Skeletal muscle cell (primary cell): Measurements from ENCODE around the gene SMIM20.

Source experiments
- DNase-seq: peaks from one replicate; pipeline ENCODE4 v3.0.0-alpha.2; 2010; ENCODE audit warnings: low read depth
- H3K4me3 ChIP-seq: 2 replicates; pipeline ENCODE4 v1.5.1; 2011; ENCODE audit warnings: low read depth, mild to moderate bottlenecking, control low read depth, low read length, moderate library complexity

The SMIM20 gene

DNA sequence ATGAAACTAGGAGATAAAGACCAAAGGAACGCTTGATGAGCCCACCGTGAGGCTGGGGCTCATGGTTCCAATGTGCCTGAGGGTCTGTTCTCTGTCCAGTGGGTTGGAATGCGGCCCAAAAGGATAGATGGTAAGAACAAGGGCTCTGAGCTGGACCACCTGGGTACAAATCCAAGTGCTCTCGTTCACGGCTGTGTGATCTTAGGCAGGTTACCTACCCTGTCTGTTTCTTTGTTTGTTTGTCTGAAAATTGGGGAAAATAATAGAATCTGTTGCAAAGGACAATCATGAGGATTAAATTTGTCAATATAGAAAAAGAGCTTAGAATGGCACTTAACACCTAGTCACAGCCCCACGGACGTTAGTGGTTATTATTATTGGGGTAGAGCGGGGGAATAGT is 36.0 kb downstream of the SMIM20 start:
- no peak for DNase-seq
- H3K4me3 ChIP-seq, result no peak overlapping the region

DNA sequence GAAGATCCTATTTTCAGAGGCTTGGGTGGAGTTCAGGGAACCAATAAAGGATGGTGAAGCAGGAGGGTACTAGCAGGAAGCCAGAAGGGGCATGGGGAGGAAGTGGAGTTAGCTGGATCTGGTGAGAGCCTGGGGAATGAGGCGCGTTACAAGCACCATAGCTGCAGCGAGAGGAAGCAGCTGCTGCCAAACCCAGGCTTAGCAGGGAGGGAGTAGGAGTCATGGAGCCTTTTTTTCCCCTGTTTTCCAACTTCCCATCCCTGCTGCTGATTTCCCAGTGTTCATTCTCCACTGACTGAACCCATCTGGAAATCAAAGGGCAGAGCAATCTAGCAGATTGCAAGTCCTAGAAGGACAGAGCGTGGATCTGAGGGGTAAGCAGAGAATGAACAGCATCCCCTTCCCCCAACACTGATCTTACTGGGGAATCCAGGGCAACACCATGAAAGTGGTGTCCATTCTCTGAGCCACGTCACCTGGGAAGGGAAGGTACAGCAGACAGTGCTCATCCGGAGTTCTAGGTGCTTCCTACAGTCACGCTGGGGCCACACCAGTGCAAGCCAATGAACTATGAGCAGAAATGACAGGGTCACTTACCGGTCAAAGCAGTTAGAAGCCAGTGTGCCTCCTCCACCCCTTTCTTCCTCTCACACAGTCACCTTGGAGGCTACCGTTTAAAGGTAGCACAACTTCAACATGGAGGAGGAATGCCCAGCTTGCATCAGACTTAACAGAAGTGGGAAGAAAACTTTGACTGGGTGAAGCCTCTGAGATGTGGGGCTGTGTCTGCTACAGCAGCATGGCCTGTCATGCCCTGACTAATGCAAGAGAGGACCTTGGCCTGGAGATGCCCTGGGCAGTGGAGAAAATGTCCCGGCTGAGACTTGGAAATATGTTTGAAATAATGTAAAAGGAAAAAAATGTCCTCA is 36.7 kb downstream of the SMIM20 start:
- DNase-seq, result no peak
- H3K4me3 ChIP-seq, result no peak overlapping the region

DNA sequence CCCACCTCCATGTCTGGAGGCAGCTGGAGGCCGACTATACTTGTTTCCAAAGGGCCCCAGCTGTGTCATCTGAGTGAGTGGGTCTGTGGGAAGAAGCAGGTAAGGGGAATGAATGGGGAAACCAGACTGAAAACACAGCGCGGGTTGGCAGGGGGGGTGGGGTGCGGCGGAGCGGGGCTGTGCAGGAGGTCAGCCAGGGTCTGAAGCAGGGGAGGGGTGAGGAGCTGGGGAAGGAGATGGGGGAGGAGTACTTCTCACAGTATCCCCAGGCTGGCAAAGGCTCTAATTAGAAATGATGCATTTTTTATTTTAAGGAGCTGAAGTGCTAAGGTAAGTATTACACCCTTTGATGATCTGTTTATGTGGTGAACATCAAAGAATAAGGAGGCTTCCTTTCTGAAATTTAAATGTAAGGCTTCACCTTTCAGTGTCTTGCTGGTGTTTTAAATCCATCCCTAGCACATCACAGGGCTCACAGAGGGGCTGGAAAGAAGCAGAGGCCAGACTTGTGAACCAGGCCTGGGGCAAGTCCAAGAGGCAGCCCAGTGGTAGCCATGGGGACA is 37.5 kb downstream of the SMIM20 start:
- no peak for DNase-seq
- H3K4me3 ChIP-seq, result no peak overlapping the region

DNA sequence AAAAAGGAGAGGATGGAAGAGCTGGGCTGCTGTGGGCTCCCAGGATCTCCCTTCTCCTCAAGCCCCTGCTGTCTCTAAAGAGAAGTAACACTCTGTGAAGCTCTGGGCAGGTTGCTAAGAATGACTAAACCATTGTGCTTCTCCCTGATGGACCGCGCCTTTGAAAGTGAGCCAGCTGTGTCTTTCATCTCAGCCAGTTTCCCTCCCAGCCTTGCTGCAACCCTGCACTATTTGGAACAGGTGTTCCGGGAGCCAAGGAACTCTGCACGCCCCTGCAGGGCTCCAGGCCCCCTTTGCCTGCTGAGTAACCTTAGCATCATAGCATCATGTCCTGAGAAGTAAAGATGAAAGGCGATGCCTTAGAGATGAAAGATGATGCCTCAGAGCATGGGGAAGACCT is 39.7 kb downstream of the SMIM20 start:
- DNase-seq, result no peak
- H3K4me3 ChIP-seq, result no peak overlapping the region

DNA sequence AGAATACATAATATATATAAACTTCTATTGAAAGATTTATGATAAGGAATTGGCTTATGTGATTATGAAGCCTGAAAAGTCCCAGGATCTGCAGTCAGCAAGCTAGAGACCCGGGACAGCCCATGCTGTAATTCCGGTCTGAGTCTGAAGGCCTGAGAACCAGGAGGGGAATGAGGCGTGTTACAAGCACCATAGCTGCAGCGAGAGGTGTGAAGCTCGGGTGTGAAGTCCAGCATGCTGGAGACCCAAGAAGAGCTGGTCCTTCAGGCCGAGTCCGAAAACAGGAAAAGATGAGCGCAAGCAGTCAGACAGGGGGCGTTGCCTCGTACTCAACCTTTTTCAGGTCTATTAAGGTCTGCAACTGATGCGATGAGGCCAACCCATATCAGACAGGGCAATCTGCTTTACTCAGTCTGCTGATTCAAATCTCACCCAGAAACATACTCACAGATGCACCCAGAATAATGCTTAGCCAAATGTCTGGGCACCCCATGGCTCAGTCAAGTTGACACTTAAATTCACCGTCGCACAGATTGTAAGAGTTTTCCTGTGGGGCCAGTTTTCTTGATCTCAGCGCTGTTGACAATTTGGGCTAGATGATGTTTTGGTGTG is 40.4 kb downstream of the SMIM20 start:
- H3K4me3 ChIP-seq, result no peak overlapping the region
- no peak for DNase-seq

DNA sequence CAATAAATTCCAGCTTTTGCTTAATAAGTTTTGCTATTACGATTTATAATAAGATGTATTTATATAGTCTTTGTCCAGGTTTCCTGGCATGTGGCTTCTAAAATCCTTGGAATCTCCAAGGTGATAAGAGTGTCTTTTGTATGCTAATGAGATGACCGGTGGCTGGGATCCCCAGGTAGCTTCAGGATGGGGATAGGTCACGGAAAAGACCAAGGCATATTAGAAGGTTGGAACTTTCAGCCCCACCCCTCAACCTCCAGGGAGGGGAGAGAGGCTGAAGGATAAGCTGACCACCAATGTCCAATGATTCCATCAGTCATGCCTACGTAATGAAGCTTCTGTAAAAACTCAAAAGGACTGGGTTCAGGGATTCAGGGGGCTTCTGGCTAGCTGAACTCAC is 41.7 kb downstream of the SMIM20 start:
- no peak overlapping the region for H3K4me3 ChIP-seq
- DNase-seq, result no peak

DNA sequence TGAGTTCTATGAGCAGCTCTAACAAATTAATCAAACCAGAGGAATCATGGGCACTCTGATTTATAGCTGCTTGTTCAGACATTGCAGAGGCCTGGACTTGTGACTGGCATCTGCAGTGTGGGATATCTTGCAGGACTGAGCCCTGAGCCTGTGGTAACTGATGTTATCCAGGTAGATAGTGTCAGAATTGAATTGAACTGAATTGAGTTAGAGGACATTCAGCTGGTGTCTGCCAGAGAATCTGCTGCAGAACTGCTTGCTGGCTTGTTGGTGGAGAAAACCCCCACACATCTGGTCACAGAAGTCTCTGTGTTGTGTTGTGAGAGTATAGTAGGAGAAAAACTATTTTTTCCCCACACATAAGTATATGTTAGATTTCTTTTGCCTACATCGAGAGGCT is 42.2 kb downstream of the SMIM20 start:
- no peak overlapping the region for H3K4me3 ChIP-seq

DNA sequence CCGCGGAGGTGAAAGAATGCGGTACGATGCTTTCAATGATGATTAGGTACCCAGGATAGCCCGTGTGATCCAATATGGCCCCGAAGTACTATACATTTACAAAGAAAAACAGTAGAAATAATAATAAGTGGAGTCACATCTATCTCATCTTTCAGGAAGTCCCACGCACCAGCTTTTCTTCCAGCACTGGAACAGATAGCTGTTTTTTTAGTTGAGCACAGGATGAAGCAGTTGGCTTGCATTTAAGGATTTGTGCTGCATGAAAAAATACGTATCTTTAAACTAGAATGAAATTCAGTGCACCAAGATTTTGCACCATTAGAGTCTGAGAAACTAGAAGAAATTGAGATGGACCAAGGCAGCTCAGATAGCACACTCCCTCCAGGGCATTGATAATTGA is 44.1 kb downstream of the SMIM20 start:
- H3K4me3 ChIP-seq, result no peak overlapping the region
- no peak for DNase-seq

More for the DNA sequence above, 42.2 kb downstream of the SMIM20 start:
- no peak for DNase-seq

DNA sequence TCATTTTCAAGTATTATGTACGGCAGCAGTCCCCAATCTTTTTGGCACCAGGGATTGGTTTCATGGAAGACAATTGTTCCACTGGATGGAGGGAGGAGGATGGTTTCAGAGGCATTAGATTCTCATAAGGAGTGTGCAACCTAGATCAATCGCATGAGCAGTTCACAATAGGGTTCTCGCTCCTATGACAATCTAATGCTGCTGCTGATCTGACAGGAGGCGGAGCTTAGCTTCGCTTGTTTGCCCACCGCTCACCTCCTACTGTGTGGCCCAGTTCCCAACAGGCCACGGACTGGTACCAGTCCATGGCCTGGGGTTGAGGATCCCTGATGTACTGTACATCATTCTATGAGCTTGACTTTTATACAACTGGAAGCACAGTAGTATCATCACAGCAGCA is 48.4 kb downstream of the SMIM20 start:
- H3K4me3 ChIP-seq, result no peak overlapping the region
- DNase-seq, result no peak

DNA sequence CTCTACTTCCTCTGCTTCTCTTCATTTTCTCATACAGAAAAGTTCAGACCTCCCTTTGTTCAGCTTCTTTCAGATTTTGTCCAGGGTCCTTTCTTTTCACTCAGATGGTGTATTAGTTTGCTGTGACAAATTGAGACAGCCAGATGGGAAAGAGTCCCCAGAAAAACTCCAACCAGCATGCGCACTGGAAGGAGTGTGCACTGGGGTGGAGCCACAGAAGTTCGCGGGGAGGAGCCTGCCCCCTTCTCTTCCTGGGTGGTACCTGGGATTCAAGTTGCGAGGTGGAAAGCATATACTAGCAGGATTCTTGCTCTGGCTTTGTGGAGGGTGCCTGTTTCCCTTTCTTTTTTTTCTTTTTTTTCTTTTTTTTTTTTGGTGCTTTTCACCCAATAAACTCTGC is 51.6 kb downstream of the SMIM20 start:
- no peak for DNase-seq
- H3K4me3 ChIP-seq, result no peak overlapping the region

DNA sequence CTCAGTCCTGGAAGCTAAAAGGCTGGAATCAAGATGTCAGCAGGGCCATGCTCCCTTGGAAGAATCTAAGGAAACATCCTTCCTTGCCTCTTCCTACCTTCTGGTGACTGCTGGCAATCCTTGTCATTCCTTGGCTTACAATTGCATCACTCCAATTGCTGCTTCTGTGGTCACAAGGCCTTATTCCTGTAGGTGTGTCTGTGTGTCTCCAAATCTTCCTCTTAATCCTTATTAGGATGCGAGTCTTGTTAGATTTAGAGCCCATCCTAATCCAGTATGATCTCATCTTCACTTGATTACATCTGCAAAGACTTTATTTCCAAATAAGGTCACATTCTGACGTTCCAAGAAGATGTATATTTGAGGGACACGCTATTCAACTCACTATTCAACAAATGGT is 52.2 kb downstream of the SMIM20 start:
- H3K4me3 ChIP-seq, result no peak overlapping the region
- no peak for DNase-seq

DNA sequence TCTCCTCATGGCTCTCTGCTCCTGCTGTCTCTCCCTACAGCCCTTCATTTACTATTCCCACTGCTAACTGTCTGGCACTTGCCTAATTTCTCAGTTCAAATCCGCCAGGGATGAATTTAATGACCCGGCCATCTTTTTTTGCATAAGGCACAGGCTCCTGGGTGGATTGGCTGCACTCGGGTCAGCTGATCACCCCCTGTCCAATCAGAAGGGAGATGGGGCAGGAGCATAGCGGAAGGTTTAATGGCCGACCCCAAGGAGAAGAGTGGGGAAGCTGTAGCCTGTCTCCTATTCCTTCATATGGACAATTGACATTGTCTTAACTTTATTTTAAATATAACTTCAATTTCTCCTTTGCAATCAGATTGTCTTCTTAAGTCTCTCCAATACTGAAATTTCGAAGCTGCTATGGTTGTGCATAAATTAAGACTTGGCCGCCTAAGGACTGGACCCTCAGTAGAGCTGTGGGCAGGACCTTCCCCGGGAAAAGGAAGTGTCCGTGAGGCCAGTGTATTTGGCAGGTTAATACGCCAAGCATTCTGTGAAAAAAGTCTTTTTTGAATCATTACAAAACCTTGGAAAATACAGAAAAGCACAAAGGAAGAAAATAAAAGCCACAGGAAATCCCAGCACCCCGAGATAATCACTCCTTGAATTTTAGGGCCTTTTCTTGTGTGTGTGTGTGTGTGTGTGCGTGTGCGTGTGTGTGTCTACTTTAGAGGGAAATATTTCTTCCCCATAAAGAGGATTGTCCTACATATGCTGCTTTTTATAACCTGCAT is 55.5 kb downstream of the SMIM20 start:
- H3K4me3 ChIP-seq, result no peak overlapping the region
- no peak for DNase-seq

DNA sequence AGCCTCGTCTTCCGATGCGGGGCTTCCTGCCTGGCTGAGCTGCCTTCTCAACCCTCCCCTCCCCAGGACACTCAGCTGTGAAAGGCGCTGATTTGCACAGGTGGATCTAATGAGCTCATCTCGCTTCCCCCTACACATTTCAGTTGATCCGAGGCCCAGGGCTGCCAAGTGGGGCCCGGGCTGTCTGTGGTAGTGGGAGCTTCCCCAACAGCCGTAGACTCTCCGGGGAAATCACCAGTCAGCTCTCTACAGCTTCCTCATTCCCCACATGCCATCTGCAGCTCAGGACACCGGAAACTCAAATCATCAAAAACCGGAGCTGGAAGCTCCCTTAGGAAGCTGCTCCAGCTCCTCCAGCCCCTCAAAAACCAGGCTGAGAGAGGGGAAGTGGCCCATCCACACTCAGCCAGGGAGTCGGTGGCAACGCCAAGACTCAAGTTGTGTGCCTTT is 56.2 kb downstream of the SMIM20 start:
- H3K4me3 ChIP-seq, result no peak overlapping the region
- no peak for DNase-seq

DNA sequence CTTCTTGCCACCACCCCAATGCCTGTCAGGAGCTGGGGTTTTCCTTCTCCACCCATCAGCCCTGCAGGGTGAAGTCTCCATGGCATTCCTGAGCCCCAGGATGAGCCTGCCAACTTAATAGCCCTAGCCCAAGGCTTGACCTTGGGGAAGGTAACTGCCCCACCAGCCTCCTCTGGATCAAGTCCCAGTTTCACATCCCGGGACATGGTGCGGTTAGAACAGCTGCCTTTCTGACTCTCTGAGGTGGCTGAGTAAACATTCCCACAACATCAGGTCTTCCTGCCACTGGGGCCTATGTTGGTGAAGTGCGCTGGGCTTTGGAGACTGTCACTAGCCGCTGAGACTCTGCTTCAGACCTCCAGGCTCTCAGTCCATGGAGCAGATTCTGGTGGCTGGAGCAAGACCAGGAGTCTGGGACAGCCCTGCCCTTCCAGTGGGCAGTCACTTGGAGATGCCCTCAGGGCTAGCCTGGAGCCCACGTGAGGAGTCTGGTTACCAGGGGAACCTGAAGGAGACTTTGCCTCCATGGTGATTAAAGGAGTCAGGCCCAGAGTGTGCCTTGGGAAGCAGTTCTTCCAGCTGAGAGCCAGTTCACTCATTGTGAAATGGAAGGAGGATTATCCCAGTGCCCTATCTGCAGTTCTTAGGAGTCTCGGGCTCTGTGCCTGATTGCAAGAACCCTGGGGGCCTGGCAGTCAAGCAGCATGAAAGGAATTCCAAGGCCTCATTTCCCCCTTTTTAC is 56.8 kb downstream of the SMIM20 start:
- no peak overlapping the region for H3K4me3 ChIP-seq
- DNase-seq, result peak; percentile 43

DNA sequence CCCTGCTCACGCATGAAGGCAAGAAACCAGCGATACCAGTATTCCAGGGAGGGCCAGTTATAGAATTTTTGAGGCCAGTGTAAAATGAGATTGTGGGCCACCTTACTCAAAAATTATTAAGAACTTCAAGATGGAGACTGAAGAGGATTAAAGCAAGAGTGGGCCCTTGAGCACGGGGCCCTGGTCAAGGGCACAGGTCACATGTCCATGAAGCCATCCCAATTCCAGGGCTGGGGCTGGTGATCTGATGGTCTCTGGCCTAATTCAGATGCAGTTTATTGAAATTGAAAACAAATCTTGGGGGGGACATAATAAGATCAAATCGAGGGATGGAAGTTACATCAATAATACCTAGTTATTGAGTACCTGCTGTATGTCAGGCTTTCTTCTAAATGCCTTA is 58.3 kb downstream of the SMIM20 start:
- no peak overlapping the region for H3K4me3 ChIP-seq
- DNase-seq, result no peak

DNA sequence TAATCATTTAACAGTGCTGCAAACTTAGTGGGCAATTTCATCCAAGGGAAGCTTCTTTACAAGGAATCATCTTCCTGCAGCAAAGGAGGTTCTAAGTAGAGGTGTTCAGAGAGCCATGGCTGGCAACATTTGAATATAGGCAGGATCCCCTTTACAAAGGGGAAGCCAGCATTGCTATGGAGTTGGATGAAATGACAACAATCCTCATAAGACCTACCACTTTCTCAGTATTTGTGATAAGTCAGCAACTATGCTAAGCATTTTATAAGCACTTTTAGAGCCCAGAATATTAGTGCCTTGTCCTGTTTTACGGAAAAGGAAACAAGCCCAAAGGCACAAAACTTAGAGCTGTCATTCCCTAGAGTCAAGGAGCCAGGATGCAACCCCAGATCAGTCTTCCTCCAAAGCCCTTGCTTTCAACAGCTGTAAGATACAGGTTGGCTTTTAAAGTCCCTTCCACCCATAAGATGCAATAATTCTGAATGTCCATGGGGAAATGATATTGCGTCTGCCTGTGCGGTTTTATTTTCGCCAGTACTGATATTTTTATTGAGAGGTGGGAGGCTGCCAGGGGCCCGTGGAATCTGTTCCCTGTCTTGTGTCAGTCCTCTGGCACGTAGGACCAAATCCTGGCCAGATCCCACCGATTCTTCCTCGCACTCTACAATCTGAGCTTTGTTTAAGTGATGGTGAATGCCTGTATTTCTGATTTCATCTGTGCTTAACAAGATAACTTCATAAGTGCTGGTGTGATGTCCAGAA is 59.1 kb downstream of the SMIM20 start:
- no peak overlapping the region for H3K4me3 ChIP-seq
- no peak for DNase-seq

DNA sequence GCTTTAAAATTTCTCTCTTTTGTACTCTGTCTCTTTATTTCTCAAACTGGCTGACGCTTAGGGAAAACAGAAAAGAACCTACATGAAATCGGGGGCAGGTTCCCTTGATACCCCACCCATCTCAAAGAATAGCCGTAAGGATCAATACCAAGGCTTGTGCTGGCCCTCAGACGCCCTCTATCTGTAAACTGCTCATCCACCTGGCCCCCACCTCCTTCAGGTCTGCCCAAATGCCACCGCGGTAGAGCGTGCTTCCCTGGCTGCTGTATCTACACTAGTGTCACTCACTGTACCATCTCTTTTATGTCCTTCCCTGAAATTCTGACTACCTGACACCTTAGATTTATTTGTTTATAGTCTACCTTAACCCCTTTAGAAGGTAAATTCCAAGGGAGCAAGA is 62.8 kb downstream of the SMIM20 start:
- H3K4me3 ChIP-seq, result no peak overlapping the region
- DNase-seq, result no peak

DNA sequence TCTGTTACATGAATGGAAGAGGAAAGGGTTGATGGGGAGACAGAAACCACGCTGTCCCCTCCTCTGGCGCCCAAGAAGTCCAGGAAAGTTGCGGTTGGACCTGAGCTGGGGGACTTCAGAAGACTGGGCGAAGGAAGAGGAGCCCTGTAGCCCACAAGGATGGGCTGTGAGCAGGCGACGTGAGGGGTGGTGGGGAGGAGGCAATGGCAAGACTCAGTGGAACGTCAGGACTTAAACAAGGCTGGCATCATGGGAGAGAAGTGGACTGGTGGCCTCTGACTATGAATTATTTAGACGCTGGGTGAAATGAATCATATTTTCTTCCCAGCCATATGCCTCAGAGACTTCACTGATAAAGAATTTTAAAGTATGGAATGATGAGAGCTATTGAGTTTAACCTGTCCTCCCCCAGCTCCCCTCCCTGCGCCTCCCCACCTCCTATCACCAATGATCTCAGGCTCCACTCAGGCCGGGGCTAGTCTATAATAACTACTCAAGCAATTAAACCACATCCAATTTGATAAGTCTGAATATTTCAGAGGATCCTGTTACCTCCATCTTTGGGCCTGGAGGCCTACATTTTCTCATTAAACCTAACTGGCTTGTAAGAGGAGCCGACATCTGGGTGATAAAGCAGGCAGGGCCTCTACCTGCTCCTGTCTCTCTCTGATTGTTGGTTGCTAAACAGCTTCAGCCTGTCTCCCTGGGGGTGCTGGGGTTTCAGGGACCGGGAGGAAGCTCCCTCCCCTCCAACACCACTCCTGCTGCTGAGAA is 63.6 kb downstream of the SMIM20 start:
- no peak overlapping the region for H3K4me3 ChIP-seq
- no peak for DNase-seq
